Spleen (tissue), 11 donors: ENCODE data around the gene TDRD12. TPM values are rescaled to one million over a fixed set of nuclear protein-coding genes. Genes with fewer than 3 reads are reported as not detected.

Experiments used
- DNase-seq: peaks from one replicate; pipeline ENCODE4 v3.0.0-alpha.2; 2020
- H3K27ac ChIP-seq, 8 donors: fragments of 200-600 bp; sonication (generic) in 7 of 8; 1 replicate in 4 of 8; 2 replicates in 4 of 8; pipeline versions ENCODE4 v1.5.0 to v1.8.0; 2016 to 2021; ENCODE audit warnings: inconsistent platforms in 4 of 8, mild to moderate bottlenecking in 4 of 8, moderate library complexity in 1 of 8
- H3K27me3 ChIP-seq, 7 donors: fragments of 200-600 bp; sonication (generic) in 6 of 7; replicated peaks in 1 of 7; 1 replicate in 4 of 7; 2 replicates in 3 of 7; pipeline versions ENCODE4 v1.5.0 to v1.8.0; 2016 to 2021; ENCODE audit warnings: inconsistent platforms in 3 of 7, mild to moderate bottlenecking in 1 of 7
- H3K36me3 ChIP-seq, 6 donors: fragments of 200-600 bp; sonication (generic) in 5 of 6; 1 replicate in 4 of 6; 2 replicates in 2 of 6; pipeline versions ENCODE4 v1.5.0 to v1.8.0; 2016 to 2021; ENCODE audit warnings: inconsistent platforms in 2 of 6
- H3K4me1 ChIP-seq, 6 donors: fragments of 200-600 bp; sonication (generic) in 5 of 6; 1 replicate in 3 of 6; 2 replicates in 3 of 6; pipeline versions ENCODE4 v1.5.0 to v1.8.0; 2016 to 2021; ENCODE audit warnings: inconsistent platforms in 3 of 6
- H3K4me3 ChIP-seq, 8 donors: fragments of 200-600 bp; sonication (generic) in 7 of 8; 1 replicate in 4 of 8; 2 replicates in 4 of 8; pipeline versions ENCODE4 v1.5.0 to v1.8.0; 2016 to 2021; ENCODE audit warnings: inconsistent platforms in 4 of 8, mild to moderate bottlenecking in 4 of 8, moderate library complexity in 2 of 8
- H3K9me3 ChIP-seq, 8 donors: fragments of 200-600 bp; sonication (generic) in 7 of 8; 1 replicate in 4 of 8; 2 replicates in 4 of 8; pipeline versions ENCODE4 v1.5.0 to v1.8.0; 2016 to 2021; ENCODE audit warnings: inconsistent platforms in 4 of 8
- POLR2A ChIP-seq, 3 donors: fragments of 450-650 bp; IDR thresholded peaks; one replicate each; pipeline ENCODE4 v1.5.1; 2017; ENCODE audit warnings: antibody characterized with exemption in 3 of 3, mild to moderate bottlenecking in 1 of 3
- POLR2AphosphoS5 ChIP-seq, 3 donors: sonication (generic); formaldehyde crosslinking; IDR thresholded peaks; one replicate each; pipeline ENCODE4 v1.5.1; 2017; ENCODE audit warnings: antibody characterized with exemption in 3 of 3
- WGBS, 5 donors: extraction: QIAGEN DNeasy Blood & Tissue Kit in 3 of 5; methylation state at CpG; one replicate each; pipeline versions ENCODE4 v1.1.5 to v1.1.7; 2013 to 2018; 5-methylcytosine and 5-hydroxymethylcytosine counted together
- intact Hi-C: fragments of 100-400 bp; cut with DNase I; formaldehyde crosslinking; loops from one replicate; pipeline ENCODE4 v1.15.0; 2023; ENCODE audit warnings: low total_unique reads
- polyA plus RNA-seq, 3 donors: library from polyadenylated mRNA; stranded (reverse); fragments of 200-250 nt; gene quantifications; one replicate each; pipeline ENCODE4 v1.2.1, GENCODE V29; 2013
- total RNA-seq, 7 donors: library from RNA; depleted of rRNA in 3 of 7; stranded (reverse); fragments of >200 nt in 3 of 7; fragmentation: NEBNext Ultra II Directional in 4 of 7; extraction: Animal tissue kit (Norgen Biotek cat#: 25700) in 4 of 7; gene quantifications; one replicate each; pipeline versions ENCODE4 v1.1.0 to v1.2.1, GENCODE V29; 2016 to 2021
- TF ChIP-seq, protein P1 (sequence below), 11 experiments: fragments of 200-600 bp in 7 of 11; fragments of 450-650 bp in 4 of 11; sonication (generic) in 4 of 11; IDR thresholded peaks in 8 of 11; conservative IDR thresholded peaks in 3 of 11; 1 replicate in 7 of 11; 2 replicates in 4 of 11; pipeline versions ENCODE4 v1.4.0 to v1.8.0; 2016 to 2021; ENCODE audit warnings: antibody characterized with exemption in 11 of 11, inconsistent platforms in 4 of 11, mild to moderate bottlenecking in 1 of 11
- donor health status: healthy with polysubstance abuse.
- donor health status: DM: no; HTN: no; CAD: no; lungs with moderate emphysema.
- donor health status: DM: no; HTN: no; CAD: no.
- donor health status: Bipolar disorder and iron deficiency.
- donor health status: healthy.
- donor health status: DM: no; HTN: no; CAD: no.
- donor health status: DM: yes; HTN: yes; CAD: no.

Gene TDRD12
- total and polyA plus RNA-seq, 10 donors = 0.03 to 4.3 (median 0.33) TPM; not detected in 4

DNA sequence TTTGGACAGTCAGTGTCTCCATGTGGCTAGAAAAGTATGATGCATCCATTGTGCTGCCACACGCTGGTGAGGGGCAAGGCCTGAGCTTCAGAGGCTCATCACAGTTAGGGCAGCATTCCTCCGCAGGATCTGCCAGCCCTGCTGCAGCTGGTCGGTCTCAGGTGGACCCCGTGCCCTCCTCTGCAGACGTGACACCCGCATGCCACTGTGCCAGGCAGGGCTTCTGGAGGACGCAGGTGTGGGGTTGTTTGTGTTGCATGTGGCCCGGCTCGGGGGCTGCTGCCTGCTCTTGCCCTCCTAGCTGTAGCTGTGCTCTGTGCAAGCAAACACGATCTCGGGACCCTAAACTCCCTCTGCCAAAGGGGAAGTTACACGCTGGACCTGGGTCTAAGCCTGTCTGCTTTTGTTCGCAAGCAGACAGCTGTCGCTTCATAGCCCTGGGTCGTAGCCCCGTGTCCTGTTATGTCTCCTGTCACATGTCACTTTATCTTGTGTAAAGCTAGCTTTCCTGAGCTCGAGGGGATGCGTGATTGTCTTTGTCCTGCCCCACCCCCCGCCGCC lies 104.7 kb downstream of the TDRD12 start:
- peaks cover 0 to 6% (median 0%) of the 10 kb centered on the region in 6 donors for H3K4me1 ChIP-seq
- intact Hi-C loops = no loop called here
- H3K4me3 ChIP-seq = no peak overlapping the region
- WGBS, 5 donors = 38 to 45% (median 41%) methylated on average over 14 to 20 of the region's 20 CpGs
- H3K9me3 ChIP-seq = no peaks in the 10 kb centered on the region
- H3K27me3 ChIP-seq = peaks cover 0 to 41% (median 0%) of the 10 kb centered on the region in 7 donors
- DNase-seq = no peak
- no peaks in the 10 kb centered on the region for H3K36me3 ChIP-seq
- no peak overlapping the region for H3K27ac ChIP-seq
- TF ChIP-seq POLR2AphosphoS5 (IDR thresholded peaks at IDR 0.05) (no peak), POLR2A (IDR thresholded peaks at IDR 0.05) (no peak)
- TF ChIP-seq, protein P1, sequence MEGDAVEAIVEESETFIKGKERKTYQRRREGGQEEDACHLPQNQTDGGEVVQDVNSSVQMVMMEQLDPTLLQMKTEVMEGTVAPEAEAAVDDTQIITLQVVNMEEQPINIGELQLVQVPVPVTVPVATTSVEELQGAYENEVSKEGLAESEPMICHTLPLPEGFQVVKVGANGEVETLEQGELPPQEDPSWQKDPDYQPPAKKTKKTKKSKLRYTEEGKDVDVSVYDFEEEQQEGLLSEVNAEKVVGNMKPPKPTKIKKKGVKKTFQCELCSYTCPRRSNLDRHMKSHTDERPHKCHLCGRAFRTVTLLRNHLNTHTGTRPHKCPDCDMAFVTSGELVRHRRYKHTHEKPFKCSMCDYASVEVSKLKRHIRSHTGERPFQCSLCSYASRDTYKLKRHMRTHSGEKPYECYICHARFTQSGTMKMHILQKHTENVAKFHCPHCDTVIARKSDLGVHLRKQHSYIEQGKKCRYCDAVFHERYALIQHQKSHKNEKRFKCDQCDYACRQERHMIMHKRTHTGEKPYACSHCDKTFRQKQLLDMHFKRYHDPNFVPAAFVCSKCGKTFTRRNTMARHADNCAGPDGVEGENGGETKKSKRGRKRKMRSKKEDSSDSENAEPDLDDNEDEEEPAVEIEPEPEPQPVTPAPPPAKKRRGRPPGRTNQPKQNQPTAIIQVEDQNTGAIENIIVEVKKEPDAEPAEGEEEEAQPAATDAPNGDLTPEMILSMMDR (IDR thresholded peaks at IDR 0.05 in 8 of 11, conservative IDR thresholded peaks at IDR 0.05 in 3 of 11) = no peak

DNA sequence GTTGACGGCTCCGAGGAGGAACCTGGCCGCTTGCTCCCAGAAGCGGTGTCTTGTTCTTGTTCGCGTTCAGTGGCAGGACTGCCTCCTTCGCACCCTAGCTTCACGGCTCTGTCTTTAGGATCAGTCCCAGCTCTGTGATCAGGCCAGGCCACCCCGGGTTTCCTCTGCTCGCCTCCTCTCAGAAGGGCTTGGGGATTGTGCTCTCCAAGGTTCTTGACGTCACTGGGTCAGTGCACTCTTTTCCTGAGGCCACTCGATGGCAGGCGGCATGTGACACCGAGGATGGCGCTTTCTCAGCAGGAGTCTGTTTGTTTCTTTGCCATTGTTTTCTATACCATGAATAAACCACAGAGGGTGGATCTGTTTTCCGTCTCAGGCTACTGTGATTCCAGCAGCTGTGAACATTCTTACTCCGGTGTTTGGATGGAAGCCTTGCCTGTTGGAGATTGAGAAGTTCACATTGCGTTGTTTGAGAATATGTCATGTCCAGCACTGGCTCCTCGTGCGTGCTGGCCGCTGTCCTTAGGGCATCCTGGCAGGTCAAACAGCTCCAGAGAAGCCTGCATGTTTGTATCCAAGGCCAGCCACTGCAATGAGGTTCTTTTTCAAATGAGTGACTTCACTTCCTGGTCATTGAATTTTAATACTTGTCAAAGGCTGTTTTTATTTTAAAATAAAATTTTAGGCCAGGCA lies 105.5 kb downstream of the TDRD12 start:
- DNase-seq = no peak
- TF ChIP-seq POLR2AphosphoS5 (IDR thresholded peaks at IDR 0.05) = no peak
- TF ChIP-seq, protein P1 (IDR thresholded peaks at IDR 0.05 in 8 of 11, conservative IDR thresholded peaks at IDR 0.05 in 3 of 11) = no peak
- TF ChIP-seq POLR2A (IDR thresholded peaks at IDR 0.05) = no peak
- Histone ChIP-seq H3K4me3 (no peak overlapping the region), H3K36me3 (no peaks in the 10 kb centered on the region), H3K27ac (no peak overlapping the region), H3K9me3 (no peaks in the 10 kb centered on the region), H3K27me3 (peaks cover 0 to 41% (median 0%) of the 10 kb centered on the region in 7 donors), H3K4me1 (peaks cover 0 to 6% (median 0%) of the 10 kb centered on the region in 6 donors)
- WGBS, 5 donors = 35 to 59% (median 46%) methylated on average over 18 to 21 of the region's 21 CpGs
- intact Hi-C loops = no loop called here

DNA sequence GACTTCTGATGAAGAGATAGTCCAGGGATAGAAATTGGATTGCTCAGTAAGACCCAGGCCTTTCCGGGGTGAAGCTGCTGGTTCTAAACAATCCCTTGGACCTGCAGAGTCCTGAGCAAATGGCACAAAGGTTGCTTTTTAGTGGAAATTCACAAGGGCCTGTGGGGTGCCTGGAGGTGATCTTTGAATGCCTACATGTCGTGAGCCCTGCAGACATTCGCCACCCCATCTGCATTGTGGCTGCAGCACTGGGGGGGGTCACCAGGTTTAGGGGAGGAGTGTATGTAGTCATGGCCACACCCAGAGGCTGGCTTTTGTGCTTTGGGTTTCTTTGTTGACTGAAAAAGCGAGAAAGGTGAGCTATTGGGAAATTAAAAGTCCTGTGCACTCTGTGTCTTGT lies 108.6 kb downstream of the TDRD12 start:
- Histone ChIP-seq H3K27me3 (peaks cover 0 to 17% (median 0%) of the 10 kb centered on the region in 7 donors), H3K9me3 (peaks cover 0 to 4% (median 0%) of the 10 kb centered on the region in 8 donors), H3K27ac (no peak overlapping the region), H3K4me1 (peaks cover 0 to 6% (median 0%) of the 10 kb centered on the region in 6 donors), H3K4me3 (no peak overlapping the region), H3K36me3 (no peaks in the 10 kb centered on the region)
- TF ChIP-seq POLR2AphosphoS5 (IDR thresholded peaks at IDR 0.05) = no peak
- TF ChIP-seq POLR2A (IDR thresholded peaks at IDR 0.05) = no peak
- TF ChIP-seq, protein P1 (IDR thresholded peaks at IDR 0.05 in 8 of 11, conservative IDR thresholded peaks at IDR 0.05 in 3 of 11) = no peak
- WGBS, 5 donors = 84 to 94% (median 88%) methylated on average over 4 of the region's 4 CpGs
- intact Hi-C loops = no loop called here
- DNase-seq = no peak

DNA sequence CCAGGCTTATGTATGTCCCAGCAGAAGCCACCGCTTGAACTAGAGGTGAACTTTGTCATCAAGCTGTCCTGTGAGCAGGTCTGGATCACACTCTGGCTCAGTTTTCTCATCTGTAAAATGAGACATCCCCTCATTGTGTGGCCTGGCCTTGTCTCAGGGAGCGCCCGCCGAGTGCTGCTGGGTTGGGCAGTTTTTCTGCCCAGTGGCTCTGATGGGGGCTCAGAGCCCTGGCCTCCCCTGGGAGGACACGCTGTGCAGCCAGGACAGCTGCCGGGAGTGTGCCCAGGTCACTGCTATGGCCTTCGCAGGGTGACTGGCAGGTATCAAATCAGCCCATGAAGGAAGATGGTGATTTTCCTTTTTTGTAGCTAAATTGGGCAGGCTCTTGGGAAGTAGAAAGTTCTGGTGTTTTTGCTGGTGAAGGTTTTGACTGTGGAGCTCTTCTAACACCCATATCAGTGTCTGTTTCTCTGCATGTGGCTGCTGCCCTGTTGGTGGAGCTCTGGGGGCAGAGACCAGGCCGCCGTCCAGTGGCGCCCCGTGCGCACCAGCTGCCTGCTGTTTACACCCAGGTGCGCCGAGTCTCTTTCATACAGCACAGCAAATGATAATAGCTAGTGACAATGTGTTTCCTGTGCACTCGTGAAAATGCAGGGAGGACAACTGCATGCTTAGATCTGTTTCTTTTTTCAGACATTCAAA lies 109.2 kb downstream of the TDRD12 start:
- Histone ChIP-seq H3K4me3 (no peak overlapping the region), H3K27me3 (peaks cover 0 to 11% (median 0%) of the 10 kb centered on the region in 7 donors), H3K4me1 (peaks cover 0 to 6% (median 0%) of the 10 kb centered on the region in 6 donors), H3K9me3 (peaks cover 0 to 4% (median 0%) of the 10 kb centered on the region in 8 donors), H3K27ac (no peak overlapping the region), H3K36me3 (no peaks in the 10 kb centered on the region)
- WGBS, 5 donors = 81 to 90% (median 86%) methylated on average over 12 to 15 of the region's 15 CpGs
- intact Hi-C loops = no loop called here
- DNase-seq = no peak
- TF ChIP-seq POLR2AphosphoS5 (IDR thresholded peaks at IDR 0.05) (no peak), POLR2A (IDR thresholded peaks at IDR 0.05) (no peak)
- TF ChIP-seq, protein P1 (IDR thresholded peaks at IDR 0.05 in 8 of 11, conservative IDR thresholded peaks at IDR 0.05 in 3 of 11) = no peak
